ENCODE data around the gene USP36. TPM values are rescaled to one million over a fixed set of nuclear protein-coding genes. Genes with fewer than 3 reads are reported as not detected.

Gene USP36
- 34.2 and 36.4 TPM in 2 replicates for total RNA-seq

DNA sequence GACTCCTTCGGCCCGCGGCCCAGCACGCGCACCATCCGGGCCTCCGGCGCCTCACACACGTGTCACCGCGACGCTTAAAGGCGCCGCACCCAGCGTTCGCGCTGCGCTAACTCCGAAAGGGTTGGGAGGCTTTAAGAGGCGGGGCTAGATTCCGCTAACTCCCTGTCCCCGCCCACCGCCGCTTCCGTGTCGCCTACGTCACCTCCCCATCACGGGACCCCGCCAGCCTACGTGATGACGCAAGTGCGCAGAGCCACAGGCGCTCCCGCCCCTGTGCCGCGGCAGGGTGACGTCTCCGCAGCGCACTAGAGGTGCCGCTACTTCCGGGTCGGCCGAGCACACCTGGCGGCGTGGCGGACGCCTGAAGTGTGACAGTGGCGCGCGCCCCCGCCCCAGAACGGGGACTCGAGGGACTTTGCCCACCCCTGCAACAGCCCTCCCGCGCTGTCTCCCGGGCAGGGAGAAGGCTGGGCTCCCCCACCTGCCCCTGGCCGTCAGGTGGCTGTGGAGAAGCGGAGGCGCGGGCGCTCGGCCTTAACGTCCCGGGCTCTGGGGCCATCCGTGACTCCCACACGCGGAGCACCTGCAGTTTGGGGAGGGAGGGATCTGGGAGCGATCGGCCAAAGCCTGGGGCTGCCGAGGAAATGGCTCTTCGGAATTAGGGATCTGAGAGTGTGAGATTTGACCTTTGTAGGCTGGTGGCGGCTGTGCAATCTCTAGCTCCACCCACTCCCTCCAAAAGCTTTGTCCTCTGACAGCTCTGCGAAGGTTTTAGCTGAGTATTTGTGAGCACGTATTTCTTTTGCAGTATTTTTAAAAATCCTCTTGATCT, at the start of gene USP36:
USP36 (minus strand) TSS at position 35 of the 832 bp plus-strand sequence. CDS start 4,451 bp downstream, outside the sequence.

DNA sequence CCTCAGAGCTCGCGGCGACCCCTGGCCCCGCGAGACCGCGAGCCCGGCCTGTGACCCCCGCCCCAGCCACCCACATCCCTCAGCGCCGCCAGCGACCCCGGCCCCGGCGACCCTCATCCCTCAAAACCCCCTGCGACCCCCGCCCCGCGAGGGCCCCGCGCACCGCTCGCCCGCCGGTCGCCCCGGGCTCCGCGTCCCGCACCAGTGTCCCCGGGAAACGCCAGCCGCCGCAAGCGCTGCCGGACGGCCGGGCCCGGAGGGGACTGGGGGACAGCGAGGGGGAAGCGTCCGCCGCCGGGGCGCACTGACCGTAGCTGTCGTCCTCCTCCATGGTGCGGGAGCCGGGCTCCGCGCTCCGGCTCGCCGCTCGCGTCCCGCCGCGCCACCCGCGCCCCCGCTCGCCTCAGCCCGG, 58.7 kb downstream of the USP36 start, which contains the start of gene CYTH1:
CYTH1 (minus strand) TSS at position 381 of the 412 bp plus-strand sequence; CDS start at position 331, 50 bp downstream.

Other genes starting within 250 kb of the USP36 start
- 45.2 and 53.1 TPM in 2 replicates for gene CYTH1, start 58.5 kb downstream of the USP36 start, total RNA-seq
- gene CEP295NL, start 62.4 kb upstream of the USP36 start, total RNA-seq, result 1.9 and 2.6 TPM in 2 replicates
- 82.5 and 86.8 TPM in 2 replicates for gene TIMP2, start 84.6 kb upstream of the USP36 start, total RNA-seq
- gene LGALS3BP, start 139.1 kb upstream of the USP36 start, total RNA-seq, result 0.29 and 0.80 TPM in 2 replicates
- gene CANT1, start 168.9 kb upstream of the USP36 start, total RNA-seq, result 75.0 and 76.7 TPM in 2 replicates
- 4.1 and 6.8 TPM in 2 replicates for gene C1QTNF1, start 183.4 kb upstream of the USP36 start, total RNA-seq
- gene ENGASE, start 234.0 kb upstream of the USP36 start, total RNA-seq, result 14.1 and 14.8 TPM in 2 replicates

All from thoracic aorta endothelial cell (primary cell).